Lower leg skin (tissue), 4 donors: ENCODE results near the gene GAL. TPM values are rescaled to one million over a fixed set of nuclear protein-coding genes. Genes with fewer than 3 reads are reported as not detected.

Experiments used
- DNase-seq, 2 donors: peaks; one replicate each; pipeline ENCODE4 v3.0.0-alpha.2; 2019; ENCODE audit warnings: low spot score in 2 of 2
- H3K4me3 ChIP-seq: fragments of 200-600 bp; sonication (generic); 2 replicates; pipeline ENCODE4 v1.5.1; 2017; ENCODE audit warnings: mild to moderate bottlenecking, low read depth; ENCODE audit not compliant: poor library complexity, severe bottlenecking
- POLR2A ChIP-seq, 2 donors: fragments of 450-650 bp; IDR thresholded peaks; one replicate each; pipeline ENCODE4 v1.6.1; 2016 to 2017; ENCODE audit warnings: antibody characterized with exemption in 2 of 2, mild to moderate bottlenecking in 1 of 2, moderate library complexity in 1 of 2
- WGBS, 2 donors: methylation state at CpG; one replicate each; pipeline ENCODE4 v1.1.5; 2018; 5-methylcytosine and 5-hydroxymethylcytosine counted together
- intact Hi-C: fragments of 100-400 bp; cut with DNase I; formaldehyde crosslinking; loops from one replicate; pipeline ENCODE4 v1.15.0; 2023; ENCODE audit warnings: low total_unique reads
- total RNA-seq, 4 donors: library from RNA; depleted of rRNA; stranded (reverse); fragments of >200 nt; gene quantifications; one replicate each; pipeline ENCODE4 v1.1.0, GENCODE V29; 2016
- TF ChIP-seq, protein P1 (sequence below), 3 donors: fragments of 450-650 bp; IDR thresholded peaks; one replicate each; pipeline ENCODE4 v1.5.1; 2016; ENCODE audit warnings: antibody characterized with exemption in 3 of 3, mild to moderate bottlenecking in 3 of 3, moderate library complexity in 2 of 3

GAL gene
- total RNA-seq, 4 donors from 2014 or later, result 4.7 to 59.1 (median 20.9) TPM

DNA sequence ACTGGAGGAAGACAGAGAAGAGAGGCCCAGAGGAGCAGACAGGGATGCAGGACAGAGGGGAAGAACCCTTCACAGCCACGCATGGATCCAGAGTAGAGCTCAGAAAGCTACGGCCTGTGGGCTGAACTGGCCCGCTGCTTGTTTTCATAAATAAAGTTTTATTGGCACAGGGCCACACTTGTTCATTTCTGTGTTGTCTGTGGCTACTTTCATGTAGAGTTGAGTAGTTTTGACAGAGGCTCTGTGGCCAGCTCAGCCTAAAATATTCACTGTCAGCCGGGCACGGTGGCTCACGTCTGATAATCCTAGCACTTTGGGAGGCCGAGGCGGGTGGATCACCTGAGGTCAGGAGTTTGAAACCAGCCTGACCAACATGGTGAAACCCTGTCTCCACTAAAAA lies 26.2 kb upstream of the GAL start:
- TF ChIP-seq, protein P1, sequence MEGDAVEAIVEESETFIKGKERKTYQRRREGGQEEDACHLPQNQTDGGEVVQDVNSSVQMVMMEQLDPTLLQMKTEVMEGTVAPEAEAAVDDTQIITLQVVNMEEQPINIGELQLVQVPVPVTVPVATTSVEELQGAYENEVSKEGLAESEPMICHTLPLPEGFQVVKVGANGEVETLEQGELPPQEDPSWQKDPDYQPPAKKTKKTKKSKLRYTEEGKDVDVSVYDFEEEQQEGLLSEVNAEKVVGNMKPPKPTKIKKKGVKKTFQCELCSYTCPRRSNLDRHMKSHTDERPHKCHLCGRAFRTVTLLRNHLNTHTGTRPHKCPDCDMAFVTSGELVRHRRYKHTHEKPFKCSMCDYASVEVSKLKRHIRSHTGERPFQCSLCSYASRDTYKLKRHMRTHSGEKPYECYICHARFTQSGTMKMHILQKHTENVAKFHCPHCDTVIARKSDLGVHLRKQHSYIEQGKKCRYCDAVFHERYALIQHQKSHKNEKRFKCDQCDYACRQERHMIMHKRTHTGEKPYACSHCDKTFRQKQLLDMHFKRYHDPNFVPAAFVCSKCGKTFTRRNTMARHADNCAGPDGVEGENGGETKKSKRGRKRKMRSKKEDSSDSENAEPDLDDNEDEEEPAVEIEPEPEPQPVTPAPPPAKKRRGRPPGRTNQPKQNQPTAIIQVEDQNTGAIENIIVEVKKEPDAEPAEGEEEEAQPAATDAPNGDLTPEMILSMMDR (IDR thresholded peaks at IDR 0.05), result no peak
- TF ChIP-seq POLR2A (IDR thresholded peaks at IDR 0.05), result no peak
- intact Hi-C loops, result no loop called here
- WGBS, 2 donors, result 93% methylated on average over 8 of the region's 8 CpGs
- no peak for DNase-seq
- H3K4me3 ChIP-seq, result no peak overlapping the region

DNA sequence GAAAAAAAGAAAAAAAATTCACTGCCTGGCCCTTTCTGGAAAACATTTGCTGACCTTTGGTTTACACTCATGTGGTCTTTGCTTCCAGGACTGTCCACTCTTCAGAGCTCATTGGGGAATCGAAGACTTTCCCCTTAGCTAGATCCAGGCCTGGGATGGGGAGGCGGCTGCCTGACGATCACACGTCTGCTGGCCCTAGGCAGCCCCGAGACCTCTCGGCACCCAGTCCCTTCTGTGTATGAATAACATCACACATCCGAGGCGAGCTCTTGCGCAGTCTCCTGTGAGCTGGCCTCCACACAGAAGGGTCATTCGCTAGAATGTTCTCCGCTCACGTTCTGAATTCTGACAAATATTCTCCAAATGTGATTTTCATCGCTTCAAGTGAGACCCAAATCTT lies 25.7 kb upstream of the GAL start:
- TF ChIP-seq, protein P1 (IDR thresholded peaks at IDR 0.05), result no peak
- no peak for TF ChIP-seq POLR2A (IDR thresholded peaks at IDR 0.05)
- no peak for DNase-seq
- intact Hi-C loops, result no loop called here
- H3K4me3 ChIP-seq, result no peak overlapping the region
- WGBS, 2 donors, result 78 to 82% methylated on average over 13 of the region's 13 CpGs

DNA sequence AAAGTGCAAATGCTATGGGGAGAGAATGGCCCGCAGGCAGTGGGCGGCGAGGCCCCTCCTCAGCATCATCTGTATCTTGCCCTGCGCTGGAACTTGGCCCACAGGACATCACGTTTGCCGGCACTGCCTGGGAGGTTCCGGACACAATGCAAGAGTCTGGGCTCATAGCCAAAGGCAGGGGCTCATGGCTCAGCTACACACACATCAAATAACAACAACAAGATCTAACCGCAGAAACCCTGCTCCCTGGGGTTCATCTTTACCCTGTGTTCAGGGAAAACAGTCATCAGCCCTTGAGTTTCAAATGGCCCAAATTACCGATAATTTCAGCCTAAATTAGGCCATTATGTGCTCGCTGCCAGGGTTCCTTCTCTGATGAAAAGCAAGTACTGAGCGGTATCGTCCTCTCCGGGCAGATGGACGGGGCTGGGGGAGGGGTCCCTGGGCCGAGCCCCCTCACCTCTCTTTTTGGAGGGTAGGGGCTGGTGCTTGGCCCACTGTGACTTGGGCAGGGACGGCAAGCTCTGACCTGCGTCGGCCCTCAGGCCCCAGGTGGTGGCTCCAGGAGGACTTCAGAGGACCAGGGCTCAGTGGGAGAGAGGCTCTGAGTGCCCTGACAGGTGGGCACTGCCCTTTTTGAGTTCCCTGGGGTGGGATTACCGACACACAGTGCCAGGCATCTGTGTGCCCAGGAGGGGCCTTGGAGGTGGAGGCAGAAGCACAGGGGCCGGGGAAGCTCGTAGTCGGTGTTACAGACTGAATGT lies 25.0 kb upstream of the GAL start:
- peak; percentile 53 to 90 for DNase-seq
- TF ChIP-seq, protein P1 (IDR thresholded peaks at IDR 0.05), result no peak
- no peak for TF ChIP-seq POLR2A (IDR thresholded peaks at IDR 0.05)
- H3K4me3 ChIP-seq, result no peak overlapping the region
- 43 to 48% methylated on average over 19 of the region's 22 CpGs for WGBS, 2 donors
- intact Hi-C loops, result no loop called here

DNA sequence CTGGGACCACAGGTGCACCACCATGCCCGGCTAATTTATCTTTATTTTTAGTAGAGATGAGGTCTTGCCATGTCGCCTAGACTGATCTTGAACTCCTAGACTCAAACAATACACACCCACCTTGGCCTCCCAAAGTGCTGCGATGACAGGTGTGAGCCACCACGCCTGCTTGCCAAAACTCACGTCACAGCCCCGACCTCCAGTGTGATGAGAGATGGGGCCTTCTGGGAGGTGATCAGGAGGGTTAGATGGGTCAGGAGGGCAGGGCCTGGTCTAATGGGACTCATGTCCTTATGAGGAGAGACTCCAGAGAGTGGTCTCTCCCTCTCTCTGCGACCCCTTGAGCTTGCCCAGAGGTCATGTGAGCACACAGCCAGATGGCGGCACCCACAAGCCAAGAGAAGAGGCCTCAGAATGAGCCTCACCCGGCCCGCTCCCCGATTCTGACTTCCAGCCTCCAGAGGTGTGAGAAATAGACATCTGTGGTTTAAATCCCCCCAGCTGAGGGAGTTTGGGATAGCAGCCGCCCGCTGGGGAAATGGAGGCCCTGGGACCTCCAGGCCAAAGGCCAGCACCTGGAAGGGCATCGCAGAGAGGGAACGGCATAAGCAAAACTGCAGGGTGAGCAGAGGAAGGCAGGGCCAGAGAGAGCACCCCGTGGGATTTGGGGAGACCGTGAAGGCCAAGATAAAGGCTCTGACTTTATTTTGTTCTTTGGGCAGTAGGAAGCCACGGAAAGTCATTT lies 24.1 kb upstream of the GAL start:
- WGBS, 2 donors, result 88 to 93% methylated on average over 16 to 18 of the region's 18 CpGs
- intact Hi-C loops, result no loop called here
- DNase-seq, result no peak
- no peak overlapping the region for H3K4me3 ChIP-seq
- TF ChIP-seq, protein P1 (IDR thresholded peaks at IDR 0.05), result no peak
- no peak for TF ChIP-seq POLR2A (IDR thresholded peaks at IDR 0.05)

DNA sequence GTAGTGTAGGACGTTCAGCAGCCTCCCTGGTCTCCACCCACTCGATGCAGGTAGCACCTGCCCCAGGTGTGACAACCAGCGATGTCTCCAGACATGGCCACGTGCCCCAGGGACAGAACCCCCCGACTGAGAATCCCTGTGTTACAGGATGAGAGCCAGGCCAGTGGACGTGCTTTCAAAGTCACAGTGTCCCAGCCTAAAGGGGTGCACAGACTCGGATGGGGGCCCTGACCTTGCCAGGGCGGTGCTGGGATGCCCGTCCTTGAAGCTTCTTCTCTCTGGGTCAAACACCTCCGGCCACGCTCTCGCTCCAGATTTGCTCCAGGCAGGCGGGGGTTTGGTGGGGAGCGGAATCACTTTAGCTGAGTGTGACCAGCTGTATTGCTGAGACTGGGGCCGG lies 23.3 kb upstream of the GAL start:
- H3K4me3 ChIP-seq, result no peak overlapping the region
- intact Hi-C loops, result no loop called here
- TF ChIP-seq, protein P1 (IDR thresholded peaks at IDR 0.05), result no peak
- no peak for TF ChIP-seq POLR2A (IDR thresholded peaks at IDR 0.05)
- no peak for DNase-seq
- WGBS, 2 donors, result 84 to 88% methylated on average over 15 of the region's 15 CpGs
